Stomach (tissue), 4 donors: ENCODE results near the gene RHOH.
"Not testable (repeated sequence)": the region's sequence is repeated elsewhere in the genome, so short reads cannot be mapped to it uniquely, and the experiment has no call there.

ENCODE experiments used
- CTCF ChIP-seq, 7 experiments: fragments of 450-650 bp in 4 of 7; fragments of 200-600 bp in 3 of 7; sonication (generic) in 3 of 7; IDR thresholded peaks; one replicate each; pipeline ENCODE4 v1.5.1; 2016 to 2019; ENCODE audit warnings: antibody characterized with exemption in 7 of 7, control low read depth in 2 of 7, mild to moderate bottlenecking in 1 of 7
- EP300 ChIP-seq: sonication (generic); formaldehyde crosslinking; IDR thresholded peaks from one replicate; pipeline ENCODE4 v1.6.1; 2017; ENCODE audit warnings: antibody characterized with exemption
- POLR2A ChIP-seq, 4 donors: fragments of 450-650 bp; IDR thresholded peaks; one replicate each; pipeline ENCODE4 v1.6.1; 2016; ENCODE audit warnings: antibody characterized with exemption in 4 of 4, control low read depth in 2 of 4, mild to moderate bottlenecking in 1 of 4, moderate library complexity in 1 of 4

GRCh38 chr4:40290611-40291186, 93.9 kb downstream of the RHOH start:
- not testable (repeated sequence) for TF ChIP-seq CTCF (IDR thresholded peaks at IDR 0.05); EP300; POLR2A (IDR thresholded peaks at IDR 0.05)
